Activated CD8-positive, alpha-beta memory T cell treated with anti-CD3 and anti-CD28 coated beads, Interleukin-2, amount 10 ng/mL, durations not matched to agents 7 days and 5 days (primary cell): ENCODE measurements around the gene KIF7. TPM values are rescaled to one million over a fixed set of nuclear protein-coding genes. Genes with fewer than 3 reads are reported as not detected.

Experiments used
- ATAC-seq: fragments of 150-1000 bp; cut with Tn5 transposase; one replicate; pipeline ENCODE4 v1.10.0; 2021; ENCODE audit warnings: moderate library complexity
- CTCF ChIA-PET: fragments of 350-600 bp; sonication (Branson Sonifier 250); formaldehyde crosslinking; loops from one replicate; lab custom pipeline; 2021; ENCODE audit warnings: antibody characterized with exemption; lab: Charles Lee
- DNase-seq: peaks from one replicate; pipeline ENCODE4 v3.0.0-alpha.2; 2020
- H3K27ac Mint-ChIP-seq: one replicate; pipeline ENCODE4 v1.8.0; 2021; ENCODE audit warnings: mild to moderate bottlenecking, mixed read lengths
- H3K27me3 Mint-ChIP-seq: one replicate; pipeline ENCODE4 v1.8.0; 2021; ENCODE audit warnings: mixed read lengths
- H3K36me3 Mint-ChIP-seq: one replicate; pipeline ENCODE4 v1.8.0; 2021; ENCODE audit warnings: mild to moderate bottlenecking, mixed read lengths
- H3K4me1 Mint-ChIP-seq: one replicate; pipeline ENCODE4 v1.8.0; 2021; ENCODE audit warnings: mixed read lengths
- H3K4me3 Mint-ChIP-seq: one replicate; pipeline ENCODE4 v1.8.0; 2021; ENCODE audit warnings: mild to moderate bottlenecking, moderate library complexity, mixed read lengths
- H3K9me3 Mint-ChIP-seq: one replicate; pipeline ENCODE4 v1.8.0; 2022; ENCODE audit warnings: low read depth, mixed read lengths
- total RNA-seq, 2 experiments: library from RNA; stranded (reverse); gene quantifications; one replicate each; pipeline ENCODE4 v1.2.3, GENCODE V29; 2021

Gene KIF7
- total RNA-seq, 2 experiments from 2014 or later: 0.55 to 2.5 TPM

DNA sequence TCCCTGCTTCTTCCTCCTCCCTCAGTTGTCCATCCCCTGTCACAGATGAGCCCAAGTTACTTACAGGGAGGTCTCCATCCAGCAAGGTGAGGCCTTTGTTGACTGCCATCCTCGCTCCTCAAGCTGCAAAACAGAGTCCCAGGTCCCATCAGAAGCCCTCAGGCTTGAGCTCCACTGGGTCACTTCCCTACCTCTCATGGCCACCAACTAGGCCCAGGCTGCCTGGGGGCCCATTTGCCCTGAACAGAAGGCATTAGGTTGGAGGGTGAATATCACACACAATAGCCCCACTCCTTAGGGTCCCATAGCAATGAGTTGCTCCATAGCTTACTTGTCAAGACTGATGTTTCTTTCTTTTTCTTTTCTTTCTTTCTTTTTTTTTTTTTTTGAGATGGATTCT, 22.1 kb upstream of the KIF7 start:
- Mint-ChIP-seq H3K27me3 (no peaks in the 10 kb centered on the region), H3K9me3 (no peaks in the 10 kb centered on the region), H3K36me3 (no peaks in the 10 kb centered on the region), H3K4me3 (no peak overlapping the region), H3K27ac (no peak overlapping the region), H3K4me1 (no peaks in the 10 kb centered on the region)
- no peak for DNase-seq
- no peak for ATAC-seq
- CTCF ChIA-PET: no interaction called here

- H3K4me3 Mint-ChIP-seq: no peak overlapping the region
- no peaks in the 10 kb centered on the region for H3K9me3 Mint-ChIP-seq
- H3K27ac Mint-ChIP-seq: no peak overlapping the region
- no peaks in the 10 kb centered on the region for H3K27me3 Mint-ChIP-seq
- CTCF ChIA-PET: interaction anchor here (0.7 kb wide), 1 partner anchor 443 kb away, joined by 3 read pairs; no protein-coding TSS in a partner anchor
- DNase-seq (no peak), ATAC-seq (no peak)
- no peaks in the 10 kb centered on the region for H3K36me3 Mint-ChIP-seq
- no peaks in the 10 kb centered on the region for H3K4me1 Mint-ChIP-seq
Observed at GRCh38 chr15:89675606-89676005, 20.3 kb upstream of the KIF7 start.

DNA sequence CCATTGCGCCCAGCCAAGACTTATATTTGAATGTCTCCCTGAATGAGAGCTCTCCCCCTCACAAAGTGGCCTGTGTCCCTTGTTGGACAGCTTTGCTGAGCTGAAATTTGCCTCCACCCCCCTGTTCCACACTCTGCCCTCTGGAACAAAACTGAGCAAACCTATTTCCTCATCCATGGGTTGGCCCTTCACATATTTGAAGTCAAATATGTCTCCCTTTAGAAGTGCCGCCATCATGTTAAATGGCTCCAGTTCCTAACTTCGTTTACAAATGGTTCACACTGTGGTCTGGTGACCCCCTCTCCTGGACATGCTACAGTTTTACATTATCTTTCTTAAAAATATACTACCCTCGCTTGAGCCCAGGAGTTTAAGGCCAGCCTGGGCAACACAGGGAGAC, 19.3 kb upstream of the KIF7 start:
- no peaks in the 10 kb centered on the region for H3K9me3 Mint-ChIP-seq

GRCh38 chr15:89673165-89673512, 17.9 kb upstream of the KIF7 start:
- Mint-ChIP-seq H3K36me3 (no peaks in the 10 kb centered on the region), H3K27ac (no peak overlapping the region), H3K9me3 (no peaks in the 10 kb centered on the region), H3K27me3 (no peaks in the 10 kb centered on the region), H3K4me3 (no peak overlapping the region), H3K4me1 (no peaks in the 10 kb centered on the region)
- CTCF ChIA-PET: interaction anchor here (1.0 to 1.6 kb wide), 3 partner anchors 11 to 25 kb away, joined by 3 to 5 read pairs (median 3); no protein-coding TSS in a partner anchor
- DNase-seq: no peak
- peak; percentile 47 for ATAC-seq

More for the DNA sequence above, 19.3 kb upstream of the KIF7 start:
- Mint-ChIP-seq H3K4me1 (no peaks in the 10 kb centered on the region), H3K4me3 (no peak overlapping the region), H3K27ac (no peak overlapping the region), H3K27me3 (no peaks in the 10 kb centered on the region), H3K36me3 (no peaks in the 10 kb centered on the region)
- CTCF ChIA-PET: no interaction called here
- DNase-seq: no peak
- no peak for ATAC-seq

GRCh38 chr15:89672221-89673164, 17.2 kb upstream of the KIF7 start:
- CTCF ChIA-PET: interaction anchor here (1.0 to 1.6 kb wide), 3 partner anchors 10 to 25 kb away, joined by 3 to 5 read pairs (median 3); no protein-coding TSS in a partner anchor
- DNase-seq: no peak
- Mint-ChIP-seq H3K9me3 (no peaks in the 10 kb centered on the region), H3K4me1 (no peaks in the 10 kb centered on the region), H3K4me3 (no peak overlapping the region), H3K27ac (no peak overlapping the region), H3K27me3 (no peaks in the 10 kb centered on the region), H3K36me3 (no peaks in the 10 kb centered on the region)
- ATAC-seq: no peak

DNA sequence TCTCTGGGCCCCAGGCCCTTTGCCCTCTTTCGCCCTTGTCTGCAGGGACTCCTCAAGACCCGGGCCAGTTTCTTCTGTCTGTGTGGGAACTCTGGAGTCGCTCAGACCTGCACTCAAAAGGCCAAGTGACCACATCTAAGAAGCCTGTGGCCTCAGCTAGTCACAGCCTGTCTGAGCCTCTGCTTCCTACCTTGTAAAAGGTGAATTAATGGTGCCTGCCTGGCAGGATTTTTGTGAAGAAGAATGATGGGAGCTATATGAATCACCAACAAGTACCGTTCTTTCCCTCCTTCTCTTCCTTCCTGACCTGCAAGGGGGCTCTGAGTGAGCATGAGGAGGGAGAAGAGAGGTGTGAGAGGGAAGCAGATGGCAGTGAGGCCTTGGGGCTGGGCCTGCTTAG, 16.4 kb upstream of the KIF7 start:
- DNase-seq (no peak), ATAC-seq (no peak)
- Mint-ChIP-seq H3K27ac (no peak overlapping the region), H3K4me3 (no peak overlapping the region), H3K4me1 (no peaks in the 10 kb centered on the region), H3K9me3 (no peaks in the 10 kb centered on the region), H3K27me3 (no peaks in the 10 kb centered on the region), H3K36me3 (no peaks in the 10 kb centered on the region)
- CTCF ChIA-PET: interaction anchor here (0.6 to 1.6 kb wide), 3 partner anchors 24 to 203 kb away, joined by 3 to 5 read pairs (median 3); no protein-coding TSS in a partner anchor

DNA sequence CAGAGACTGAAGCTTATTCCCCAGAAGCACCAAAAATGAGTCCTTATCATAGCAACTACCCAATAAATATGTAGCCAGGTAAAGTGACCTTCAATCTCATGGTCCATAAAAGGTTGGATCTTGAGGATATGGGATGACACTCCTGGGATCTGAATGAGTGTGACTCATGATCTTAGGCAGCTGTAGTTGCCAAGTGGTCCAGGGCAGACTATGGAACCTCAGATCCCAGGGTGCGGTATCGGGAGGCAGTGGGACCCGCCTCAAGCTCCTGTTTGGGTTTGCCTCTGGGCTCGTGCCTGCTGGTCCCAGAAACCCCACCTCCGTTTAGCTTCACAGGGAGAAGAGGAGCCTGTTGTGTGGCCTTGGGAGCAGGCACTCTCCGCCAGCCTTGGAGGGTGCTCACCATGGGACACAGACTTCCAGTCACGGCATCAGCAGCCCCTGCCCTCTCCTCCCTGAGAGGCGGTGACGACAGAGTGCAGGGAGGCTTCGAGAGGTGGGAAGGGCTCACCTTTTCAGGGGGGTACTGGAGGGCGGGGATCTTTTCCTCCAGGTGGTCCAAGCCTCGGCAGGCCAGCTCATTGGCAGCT, 15.8 kb upstream of the KIF7 start:
- Mint-ChIP-seq H3K27me3 (no peaks in the 10 kb centered on the region), H3K36me3 (no peaks in the 10 kb centered on the region), H3K4me1 (no peaks in the 10 kb centered on the region), H3K9me3 (no peaks in the 10 kb centered on the region), H3K4me3 (no peak overlapping the region), H3K27ac (no peak overlapping the region)
- CTCF ChIA-PET: interaction anchor here (0.6 to 1.4 kb wide), 3 partner anchors 33 to 204 kb away, joined by 3 read pairs; no protein-coding TSS in a partner anchor
- DNase-seq (no peak), ATAC-seq (no peak)

- no peaks in the 10 kb centered on the region for H3K36me3 Mint-ChIP-seq
- CTCF ChIA-PET: interaction anchor here (1.4 kb wide), 1 partner anchor 34 kb away, joined by 3 read pairs; no protein-coding TSS in a partner anchor
- ATAC-seq (no peak), DNase-seq (no peak)
- H3K4me1 Mint-ChIP-seq: peaks cover under 1% of the 10 kb centered on the region
- no peak overlapping the region for H3K27ac Mint-ChIP-seq
- peaks cover 4% of the 10 kb centered on the region for H3K27me3 Mint-ChIP-seq
- H3K9me3 Mint-ChIP-seq: no peaks in the 10 kb centered on the region
- no peak overlapping the region for H3K4me3 Mint-ChIP-seq
Observed at GRCh38 chr15:89669941-89670340, 14.7 kb upstream of the KIF7 start.

DNA sequence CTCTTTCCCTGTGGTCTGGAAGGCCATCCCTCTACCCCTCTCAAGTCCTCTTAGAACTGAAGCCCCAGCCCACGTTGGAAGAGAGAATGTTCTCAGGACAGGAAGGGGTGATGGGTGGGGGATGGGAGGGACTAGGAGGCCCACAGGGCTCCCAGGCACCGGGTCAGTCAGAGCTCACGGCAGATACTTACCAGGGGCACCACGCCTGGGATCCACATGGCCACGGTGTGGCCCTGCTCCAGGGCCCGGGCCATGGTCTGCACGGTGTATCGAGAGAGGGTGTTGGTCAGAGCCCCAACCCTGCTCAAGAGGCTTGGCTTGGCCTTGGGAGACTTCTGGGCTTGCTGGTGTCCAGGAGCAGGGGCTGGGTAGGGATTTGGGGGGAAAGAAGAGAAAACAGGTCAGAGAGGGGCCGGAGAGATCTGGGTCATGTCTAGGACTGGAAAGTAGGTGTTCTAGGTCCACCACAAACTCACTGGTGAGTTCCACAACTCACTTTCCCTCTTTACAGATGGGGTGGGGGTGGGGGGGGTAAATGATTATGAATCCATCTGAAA, 14.1 kb upstream of the KIF7 start:
- Mint-ChIP-seq H3K27ac (no peak overlapping the region), H3K4me3 (no peak overlapping the region), H3K36me3 (no peaks in the 10 kb centered on the region), H3K4me1 (peaks cover 2% of the 10 kb centered on the region), H3K9me3 (no peaks in the 10 kb centered on the region), H3K27me3 (peaks cover 10% of the 10 kb centered on the region)
- CTCF ChIA-PET: interaction anchor here (1.4 kb wide), 1 partner anchor 34 kb away, joined by 3 read pairs; no protein-coding TSS in a partner anchor
- ATAC-seq (no peak), DNase-seq (no peak)

- Mint-ChIP-seq H3K36me3 (no peaks in the 10 kb centered on the region), H3K27me3 (peaks cover 12% of the 10 kb centered on the region), H3K27ac (no peak overlapping the region), H3K9me3 (no peaks in the 10 kb centered on the region), H3K4me3 (no peak overlapping the region), H3K4me1 (peaks cover 2% of the 10 kb centered on the region)
- ATAC-seq (no peak), DNase-seq (no peak)
- CTCF ChIA-PET: no interaction called here
Observed at GRCh38 chr15:89668171-89668570, 12.9 kb upstream of the KIF7 start.

GRCh38 chr15:89667706-89667960, 12.4 kb upstream of the KIF7 start:
- Mint-ChIP-seq H3K4me3 (no peak overlapping the region), H3K36me3 (no peaks in the 10 kb centered on the region), H3K9me3 (no peaks in the 10 kb centered on the region), H3K27ac (no peak overlapping the region), H3K4me1 (peaks cover 2% of the 10 kb centered on the region), H3K27me3 (peaks cover 12% of the 10 kb centered on the region)
- ATAC-seq: no peak
- CTCF ChIA-PET: no interaction called here
- no peak for DNase-seq

DNA sequence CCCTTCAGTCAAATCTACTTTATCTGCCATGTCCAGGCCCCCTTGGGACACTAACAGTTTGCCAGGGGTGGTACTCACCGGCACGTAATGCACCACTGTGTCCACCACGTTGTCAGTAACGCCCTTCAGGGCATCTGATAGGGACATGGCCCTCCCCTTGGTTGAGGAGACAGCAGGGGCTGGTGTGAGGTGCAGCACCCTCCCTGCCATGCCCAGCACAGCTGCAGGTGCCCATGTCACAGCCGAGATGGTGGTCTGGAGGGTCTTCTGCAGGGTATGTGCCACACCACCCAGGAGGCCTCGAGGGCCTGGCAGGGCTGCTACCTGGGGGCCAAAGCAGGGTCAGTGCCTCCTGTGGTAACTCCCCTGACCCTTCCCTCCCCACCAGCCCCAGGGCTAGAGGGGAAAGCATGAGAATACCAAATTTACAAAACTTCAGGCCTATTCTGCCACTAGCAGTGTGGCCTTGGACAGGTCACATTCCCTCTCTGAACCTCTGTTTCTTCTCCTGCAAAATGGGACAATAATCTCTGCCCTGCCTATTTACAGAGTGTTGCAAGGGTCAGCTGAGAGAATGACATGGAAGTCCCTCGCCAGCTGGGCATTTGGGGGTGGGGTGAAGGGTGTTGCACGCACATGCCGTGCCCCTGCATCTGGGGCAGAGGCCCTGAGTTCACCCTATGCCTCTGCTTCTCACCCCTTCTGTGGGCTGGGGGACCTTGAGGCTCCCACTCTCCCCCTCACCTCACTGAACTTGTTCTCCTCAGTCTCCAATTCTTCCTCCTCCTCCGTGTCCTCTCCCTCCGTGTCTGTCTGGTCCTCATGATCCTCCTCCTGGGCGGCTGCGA, 11.8 kb upstream of the KIF7 start:
- Mint-ChIP-seq H3K27me3 (peaks cover 12% of the 10 kb centered on the region), H3K36me3 (no peaks in the 10 kb centered on the region), H3K27ac (no peak overlapping the region), H3K4me3 (no peak overlapping the region), H3K9me3 (no peaks in the 10 kb centered on the region), H3K4me1 (peaks cover 2% of the 10 kb centered on the region)
- CTCF ChIA-PET: no interaction called here
- no peak for ATAC-seq
- no peak for DNase-seq
